DND-41 (cell line): ENCODE results near the gene SPIB.

Experiments
- CTCF ChIP-seq: IDR thresholded peaks from 2 replicates; pipeline ENCODE4 v1.5.1; 2012; ENCODE audit warnings: borderline replicate concordance, low read length, moderate library complexity, mild to moderate bottlenecking; ENCODE audit not compliant: poor library complexity, severe bottlenecking; ENCODE audit errors: extremely low read depth
- EZH2 ChIP-seq: IDR thresholded peaks from 3 replicates; pipeline ENCODE4 v1.6.1; 2012; ENCODE audit warnings: borderline replicate concordance, low read depth, mild to moderate bottlenecking, moderate library complexity, low read length, inconsistent platforms; ENCODE audit not compliant: severe bottlenecking

- no peak for TF ChIP-seq CTCF
- no peak for TF ChIP-seq EZH2
Observed at GRCh38 chr19:50387176-50387867, 31.4 kb upstream of the SPIB start.
